Measurements from ENCODE around the gene ATP8A2. TPM values are rescaled to one million over a fixed set of nuclear protein-coding genes. Genes with fewer than 3 reads are reported as not detected.

Gene ATP8A2
- total RNA-seq, 3 donors from 2014 or later: under 0.01 to 1.0 (median under 0.01) TPM

- no peaks in the 10 kb centered on the region for H3K9me3 ChIP-seq
- intact Hi-C loops (cut with DNase I; ENCODE audit: low total_unique reads): no loop called here
- H3K27ac ChIP-seq: no peak overlapping the region
- no peaks in the 10 kb centered on the region for H3K27me3 ChIP-seq
- DNase-seq (ENCODE audit: low spot score in 2 of 2): no peak
- no peaks in the 10 kb centered on the region for H3K36me3 ChIP-seq
- H3K4me3 ChIP-seq: no peak overlapping the region
- TF ChIP-seq POLR2AphosphoS5 (IDR thresholded peaks at IDR 0.05) (no peak), POLR2A (IDR thresholded peaks at IDR 0.05) (no peak), CTCF (IDR thresholded peaks at IDR 0.05) (no peak)
- no peaks in the 10 kb centered on the region for H3K4me1 ChIP-seq
Observed at GRCh38 chr13:25397763-25398162, 26.0 kb downstream of the ATP8A2 start.

GRCh38 chr13:25400925-25401324, 29.2 kb downstream of the ATP8A2 start:
- H3K27me3 ChIP-seq: peaks cover 0 to 7% of the 10 kb centered on the region in 2 donors
- no peak overlapping the region for H3K4me3 ChIP-seq
- no peak for DNase-seq (ENCODE audit: low spot score in 2 of 2)
- no peaks in the 10 kb centered on the region for H3K36me3 ChIP-seq
- no peak for TF ChIP-seq POLR2AphosphoS5 (IDR thresholded peaks at IDR 0.05)
- no peak for TF ChIP-seq CTCF (IDR thresholded peaks at IDR 0.05)
- no peak for TF ChIP-seq POLR2A (IDR thresholded peaks at IDR 0.05)
- H3K27ac ChIP-seq: no peak overlapping the region
- no peaks in the 10 kb centered on the region for H3K9me3 ChIP-seq
- no peaks in the 10 kb centered on the region for H3K4me1 ChIP-seq
- intact Hi-C loops (cut with DNase I; ENCODE audit: low total_unique reads): no loop called here

GRCh38 chr13:25401958-25402357, 30.2 kb downstream of the ATP8A2 start:
- no peak for DNase-seq (ENCODE audit: low spot score in 2 of 2)
- no peak overlapping the region for H3K4me3 ChIP-seq
- H3K27me3 ChIP-seq: peaks cover 0 to 7% of the 10 kb centered on the region in 2 donors
- no peaks in the 10 kb centered on the region for H3K9me3 ChIP-seq
- intact Hi-C loops (cut with DNase I; ENCODE audit: low total_unique reads): no loop called here
- H3K36me3 ChIP-seq: no peaks in the 10 kb centered on the region
- TF ChIP-seq CTCF (IDR thresholded peaks at IDR 0.05) (no peak), POLR2A (IDR thresholded peaks at IDR 0.05) (no peak), POLR2AphosphoS5 (IDR thresholded peaks at IDR 0.05) (no peak)
- H3K27ac ChIP-seq: no peak overlapping the region
- no peaks in the 10 kb centered on the region for H3K4me1 ChIP-seq

- H3K4me3 ChIP-seq: no peak overlapping the region
- intact Hi-C loops (cut with DNase I; ENCODE audit: low total_unique reads): no loop called here
- no peaks in the 10 kb centered on the region for H3K36me3 ChIP-seq
- peaks cover 0 to 7% of the 10 kb centered on the region in 2 donors for H3K27me3 ChIP-seq
- H3K4me1 ChIP-seq: no peaks in the 10 kb centered on the region
- no peak for DNase-seq (ENCODE audit: low spot score in 2 of 2)
- H3K27ac ChIP-seq: no peak overlapping the region
- H3K9me3 ChIP-seq: no peaks in the 10 kb centered on the region
- TF ChIP-seq POLR2A (IDR thresholded peaks at IDR 0.05): no peak
- no peak for TF ChIP-seq POLR2AphosphoS5 (IDR thresholded peaks at IDR 0.05)
- TF ChIP-seq CTCF (IDR thresholded peaks at IDR 0.05): no peak
Observed at GRCh38 chr13:25406377-25406776, 34.6 kb downstream of the ATP8A2 start.

GRCh38 chr13:25409938-25410337, 38.2 kb downstream of the ATP8A2 start:
- H3K27me3 ChIP-seq: no peaks in the 10 kb centered on the region
- intact Hi-C loops (cut with DNase I; ENCODE audit: low total_unique reads): no loop called here
- H3K27ac ChIP-seq: no peak overlapping the region
- no peaks in the 10 kb centered on the region for H3K9me3 ChIP-seq
- H3K4me3 ChIP-seq: no peak overlapping the region
- H3K4me1 ChIP-seq: no peaks in the 10 kb centered on the region
- no peaks in the 10 kb centered on the region for H3K36me3 ChIP-seq
- no peak for DNase-seq (ENCODE audit: low spot score in 2 of 2)
- TF ChIP-seq CTCF (IDR thresholded peaks at IDR 0.05) (no peak), POLR2AphosphoS5 (IDR thresholded peaks at IDR 0.05) (no peak), POLR2A (IDR thresholded peaks at IDR 0.05) (no peak)
